Testis (tissue), 2 donors: ENCODE results near the gene F8.

Experiments used
- CTCF ChIP-seq, 3 experiments: fragments of 450-650 bp in 2 of 3; fragments of 200-600 bp in 1 of 3; sonication (generic) in 1 of 3; IDR thresholded peaks; one replicate each; pipeline ENCODE4 v1.5.1; 2016 to 2019; ENCODE audit warnings: antibody characterized with exemption in 3 of 3, mild to moderate bottlenecking in 2 of 3, moderate library complexity in 1 of 3
- POLR2A ChIP-seq: fragments of 450-650 bp; IDR thresholded peaks from one replicate; pipeline ENCODE4 v1.6.1; 2017; ENCODE audit warnings: antibody characterized with exemption, mild to moderate bottlenecking, moderate library complexity

DNA sequence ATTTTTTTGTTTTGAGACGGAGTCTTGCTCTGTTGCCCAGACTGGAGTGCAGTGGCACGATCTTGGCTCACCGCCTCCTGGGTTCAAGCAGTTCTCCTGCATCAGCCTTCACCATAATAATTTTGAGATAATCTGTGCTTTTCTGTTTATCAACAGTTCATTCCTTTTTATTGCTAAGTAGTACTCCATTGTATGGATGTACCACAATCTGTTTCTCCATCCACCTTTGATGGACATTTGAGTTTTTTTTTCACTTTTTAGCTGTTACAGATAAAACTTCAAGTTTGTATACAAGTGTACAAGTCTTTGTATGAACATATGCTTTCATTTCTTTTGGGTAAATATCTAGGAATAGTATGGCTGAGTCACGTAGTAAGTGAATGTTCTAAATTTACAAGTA is 13.2 kb upstream of the F8 start:
- TF ChIP-seq CTCF (IDR thresholded peaks at IDR 0.05) (no peak), POLR2A (no peak)
